ENCODE measurements around the gene RNF157. TPM values are rescaled to one million over a fixed set of nuclear protein-coding genes. Genes with fewer than 3 reads are reported as not detected.
A peak's percentile ranks its signal among the peaks of the same experiment; 100 is the strongest.

RNF157 gene
- total and polyA plus RNA-seq, 2 of the 4 experiments (the other 2 are of a cell fraction): 0.54 to 1.3 TPM

GRCh38 chr17:76234354-76234679 is 6.0 kb downstream of the RNF157 start:
- Histone ChIP-seq H4K20me1 (ENCODE audit: insufficient read depth, low read length) (0 out of 2 replicates have a peak, but pooled peaks cover 3% of the 10 kb centered on the region), H3K4me3 (ENCODE audit: insufficient read depth, low read depth, low read length) (no peak overlapping the region), H3K36me3 (ENCODE audit: control insufficient read depth, insufficient read depth, low read length) (no peaks in the 10 kb centered on the region), H4K5ac (ENCODE audit: low read depth, low read length) (no peak overlapping the region), H3K9me1 (ENCODE audit: insufficient read depth, low read length) (peaks cover 3% of the 10 kb centered on the region; the same call in 1 of the 2 replicates), H3K4me2 (ENCODE audit: low read depth, low read length) (no peak overlapping the region), H2BK5ac (ENCODE audit: low read depth, low read length, poor library complexity, severe bottlenecking) (no peak overlapping the region), H3K9me3 (ENCODE audit: control insufficient read depth, insufficient read depth, low read length) (no peaks in the 10 kb centered on the region), H3K4ac (ENCODE audit: low read depth, low read length) (no peak overlapping the region), H2AK5ac (ENCODE audit: low read depth, low read length) (peak overlapping the region; percentile 59), H3K14ac (replicated peaks; ENCODE audit: low read depth, low read length) (no peak overlapping the region), H3K79me1 (ENCODE audit: low read depth in 1 of 2, low read length in 2 of 2) (peaks cover 0 to 3% of the 10 kb centered on the region in 2 experiments; a peak in 1 of 4 replicates), H2AK9ac (replicated peaks; ENCODE audit: low read depth, low read length, poor library complexity) (peak overlapping the region; percentile 67), H3K4me1 (ENCODE audit: control insufficient read depth, insufficient read depth, low read length) (peaks cover 3% of the 10 kb centered on the region), H3K9ac (ENCODE audit: low read depth, low read length) (no peak overlapping the region), H2BK120ac (ENCODE audit: low read depth, low read length) (peak overlapping the region; percentile 16; the same call in 1 of the 2 replicates), H3K27ac (ENCODE audit: insufficient read depth, low read length) (no peak overlapping the region), H3K18ac (ENCODE audit: low read depth, low read length) (no peak overlapping the region), H3K27me3 (ENCODE audit: control insufficient read depth, insufficient read depth, low read length) (peaks cover 3% of the 10 kb centered on the region; the same call in 1 of the 2 replicates), H3K56ac (ENCODE audit: extremely low read depth, insufficient read depth, low read length) (0 out of 2 replicates have a peak overlapping the region, but pooled peaks have one; percentile 20), H2BK15ac (ENCODE audit: low read depth, low read length) (no peak overlapping the region), H3K23ac (ENCODE audit: low read depth, low read length) (no peak overlapping the region), H2AFZ (replicated peaks; ENCODE audit: low read length, poor library complexity) (no peak overlapping the region), H4K91ac (ENCODE audit: insufficient read depth, low read depth, low read length) (no peak overlapping the region), H4K8ac (ENCODE audit: low read depth in 2 of 2, low read length in 2 of 2) (no peak overlapping the region), H2BK20ac (ENCODE audit: low read depth, low read length) (no peak overlapping the region)
- TF ChIP-seq SMC3 (IDR thresholded peaks at IDR 0.05; ENCODE audit: low read depth, low read length) (no peak), NFE2L2 (IDR thresholded peaks at IDR 0.05; ENCODE audit: low read depth, low read length) (peak; percentile 95), MAZ (IDR thresholded peaks at IDR 0.05; ENCODE audit: borderline replicate concordance, low read depth, low read length) (no peak), CTCF (conservative IDR thresholded peaks at IDR 0.05; ENCODE audit: low read depth, low read length) (no peak), BHLHE40 (IDR thresholded peaks at IDR 0.05; ENCODE audit: low read depth, low read length) (no peak), MAFK (IDR thresholded peaks at IDR 0.05; ENCODE audit: low read depth, low read length) (peak; percentile 91)
- dilution Hi-C loops (cut with HindIII; ENCODE audit: low sequenced_read_pairs, unreplicated experiment): no loop called here
- DNase-seq: no peak
- no CpG with 5 or more reads among the region's 5 CpGs for WGBS, 2 experiments (ENCODE audit: extremely low coverage in 2 of 2, insufficient read length in 1 of 2)
- intact Hi-C loops (cut with micrococcal nuclease): no loop called here
- ATAC-seq (ENCODE audit: low read depth): no peak
- POLR2A ChIA-PET (ENCODE audit: unreplicated experiment): no interaction called here
- BruUV-seq (replicated peaks): no TSS peak
- in situ Hi-C loops (cut with MboI; ENCODE audit: low sequenced_read_pairs): no loop called here
- CTCF ChIA-PET: interaction anchor here (0.7 kb wide), 1 partner anchor 10 kb away, joined by 3 read pairs; no protein-coding TSS in a partner anchor

Data from IMR-90 (cell line).